Pancreas (tissue), 10 donors: Measurements from ENCODE around the gene RPTOR. TPM values are rescaled to one million over a fixed set of nuclear protein-coding genes. Genes with fewer than 3 reads are reported as not detected.

ENCODE experiments used
- ATAC-seq, 4 donors: fragments of 200-7000 bp; cut with Tn5 transposase; one replicate each; pipeline versions ENCODE4 v1.8.0 to v1.9.1; 2020; ENCODE audit warnings: mild to moderate bottlenecking in 4 of 4, moderate library complexity in 4 of 4
- DNase-seq, 6 donors: peaks; one replicate each; pipeline ENCODE4 v3.0.0-alpha.2; 2020
- FAIRE-seq: peaks from 2 replicates; lab custom pipeline; 2012; peaks lifted over from hg19 to GRCh38; lab: Jason Lieb, UNC
- H3K27ac ChIP-seq, 4 donors: fragments of 200-600 bp; sonication (generic); 1 replicate in 3 of 4; 2 replicates in 1 of 4; pipeline versions ENCODE4 v1.5.0 to v1.8.0; 2020
- H3K27me3 ChIP-seq, 4 donors: fragments of 200-600 bp; one replicate each; pipeline ENCODE4 v1.8.0; 2021
- H3K36me3 ChIP-seq, 3 donors: fragments of 200-600 bp; sonication (generic) in 1 of 3; one replicate each; pipeline versions ENCODE4 v1.5.0 to v1.8.0; 2020 to 2021
- H3K4me1 ChIP-seq, 3 donors: fragments of 200-600 bp; one replicate each; pipeline ENCODE4 v1.8.0; 2021
- H3K4me3 ChIP-seq, 4 donors: fragments of 200-600 bp; sonication (generic) in 2 of 4; one replicate each; pipeline versions ENCODE4 v1.5.0 to v1.8.0; 2020 to 2021
- H3K9me3 ChIP-seq, 4 donors: fragments of 200-600 bp; one replicate each; pipeline ENCODE4 v1.8.0; 2021
- CTCF ChIP-seq, 4 donors: fragments of 200-600 bp; sonication (generic) in 3 of 4; IDR thresholded peaks; one replicate each; pipeline versions ENCODE4 v1.5.0 to v1.8.0; 2021; ENCODE audit warnings: antibody characterized with exemption in 4 of 4
- WGBS, 2 donors: extraction: QIAGEN DNeasy Blood & Tissue Kit; methylation state at CpG; one replicate each; pipeline ENCODE4 v1.1.7; 2013; 5-methylcytosine and 5-hydroxymethylcytosine counted together
- intact Hi-C, 3 donors: fragments of 100-400 bp; cut with DNase I; formaldehyde crosslinking; loops; one replicate each; pipeline versions ENCODE4 v1.11.1 to v1.14.2; 2022
- polyA plus RNA-seq, 2 donors: library from polyadenylated mRNA; stranded (reverse); fragments of 200-250 nt; gene quantifications; one replicate each; pipeline ENCODE4 v1.2.3, GENCODE V29; 2013
- total RNA-seq, 6 donors: library from RNA; stranded (reverse); fragmentation: NEBNext Ultra II Directional in 4 of 6; extraction: Animal tissue kit (Norgen Biotek cat#: 25700) in 4 of 6; gene quantifications; one replicate each; pipeline versions ENCODE4 v1.2.1 to v1.2.4, GENCODE V29; 2021 to 2023
- donor health status: healthy with polysubstance abuse.
- donor health status: DM: no; HTN: no; CAD: no; lungs with moderate emphysema.
- donor health status: DM: no; HTN: no; CAD: no.
- donor health status: control.
- donor health status: control.
- donor health status: Bipolar disorder and iron deficiency.
- donor health status: DM: yes; HTN: yes; CAD: no.
- donor health status: DM: no; HTN: no; CAD: no.
- donor health status: DM: no; HTN: no; CAD: no.
- donor health status: DM: yes; HTN: yes; CAD: no.

Gene RPTOR
- total and polyA plus RNA-seq, 8 donors, result 5.0 to 18.9 (median 13.2) TPM

DNA sequence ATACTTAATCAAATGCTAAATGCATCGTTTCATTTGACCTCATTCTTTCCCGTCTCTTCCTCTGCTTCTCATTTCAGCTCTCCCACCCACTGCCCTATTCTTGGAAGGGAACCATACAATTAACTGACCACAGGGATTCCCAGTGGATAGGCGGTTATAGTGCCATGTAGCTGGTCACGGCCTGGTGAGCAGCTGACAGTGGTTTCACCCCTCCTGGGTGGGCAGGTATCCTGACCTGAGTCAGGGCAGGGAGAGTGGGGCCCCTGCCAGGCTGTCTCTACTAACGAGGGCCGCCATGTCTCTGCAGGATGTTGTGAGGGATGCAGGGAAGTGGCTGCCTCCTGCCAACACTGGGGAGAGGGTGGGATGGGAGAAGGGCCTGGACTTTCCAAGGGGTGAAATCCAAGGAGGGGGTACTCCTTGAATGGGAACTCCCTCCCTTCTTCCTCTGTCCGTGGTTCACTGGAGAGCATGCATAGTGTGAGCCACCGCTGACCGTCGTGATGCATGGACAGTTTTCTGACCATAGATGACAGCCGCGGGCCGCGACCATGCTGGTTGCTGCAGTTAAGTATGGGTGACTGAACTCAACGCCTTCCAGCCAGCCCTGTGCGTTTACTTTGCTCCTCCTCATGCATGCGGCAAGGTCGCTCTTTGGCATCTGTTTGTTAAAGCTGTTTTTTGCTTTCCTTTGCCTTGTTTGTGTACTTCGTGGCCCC lies 95.9 kb downstream of the RPTOR start:
- no peak for ATAC-seq

GRCh38 chr17:80643326-80644099 lies 98.9 kb downstream of the RPTOR start:
- WGBS, 2 donors, result 79 to 81% methylated on average over 19 of the region's 19 CpGs
- intact Hi-C loops, result no loop called here
- ATAC-seq (no peak), DNase-seq (no peak), FAIRE-seq (no peak)
- Histone ChIP-seq H3K9me3 (no peaks in the 10 kb centered on the region), H3K36me3 (no peaks in the 10 kb centered on the region), H3K4me3 (no peak overlapping the region), H3K27ac (no peak overlapping the region), H3K27me3 (no peaks in the 10 kb centered on the region), H3K4me1 (no peaks in the 10 kb centered on the region)
- no peak for TF ChIP-seq CTCF (IDR thresholded peaks at IDR 0.05)

More for the DNA sequence above, 95.9 kb downstream of the RPTOR start:
- Histone ChIP-seq H3K4me1 (no peaks in the 10 kb centered on the region), H3K36me3 (no peaks in the 10 kb centered on the region), H3K4me3 (no peak overlapping the region), H3K27me3 (no peaks in the 10 kb centered on the region), H3K27ac (no peak overlapping the region), H3K9me3 (no peaks in the 10 kb centered on the region)
- 91 to 93% methylated on average over 18 to 19 of the region's 19 CpGs for WGBS, 2 donors
- FAIRE-seq, result no peak
- no peak for DNase-seq
- no peak for TF ChIP-seq CTCF (IDR thresholded peaks at IDR 0.05)
- intact Hi-C loops, result no loop called here

- TF ChIP-seq CTCF (IDR thresholded peaks at IDR 0.05), result no peak
- intact Hi-C loops, result no loop called here
- FAIRE-seq (no peak), ATAC-seq (no peak), DNase-seq (no peak)
- Histone ChIP-seq H3K36me3 (no peaks in the 10 kb centered on the region), H3K4me1 (no peaks in the 10 kb centered on the region), H3K4me3 (no peak overlapping the region), H3K9me3 (no peaks in the 10 kb centered on the region), H3K27ac (no peak overlapping the region), H3K27me3 (no peaks in the 10 kb centered on the region)
- 98 to 99% methylated on average over 3 of the region's 3 CpGs for WGBS, 2 donors
These were observed 99.9 kb downstream of the RPTOR start for GRCh38 chr17:80644536-80644935.

DNA sequence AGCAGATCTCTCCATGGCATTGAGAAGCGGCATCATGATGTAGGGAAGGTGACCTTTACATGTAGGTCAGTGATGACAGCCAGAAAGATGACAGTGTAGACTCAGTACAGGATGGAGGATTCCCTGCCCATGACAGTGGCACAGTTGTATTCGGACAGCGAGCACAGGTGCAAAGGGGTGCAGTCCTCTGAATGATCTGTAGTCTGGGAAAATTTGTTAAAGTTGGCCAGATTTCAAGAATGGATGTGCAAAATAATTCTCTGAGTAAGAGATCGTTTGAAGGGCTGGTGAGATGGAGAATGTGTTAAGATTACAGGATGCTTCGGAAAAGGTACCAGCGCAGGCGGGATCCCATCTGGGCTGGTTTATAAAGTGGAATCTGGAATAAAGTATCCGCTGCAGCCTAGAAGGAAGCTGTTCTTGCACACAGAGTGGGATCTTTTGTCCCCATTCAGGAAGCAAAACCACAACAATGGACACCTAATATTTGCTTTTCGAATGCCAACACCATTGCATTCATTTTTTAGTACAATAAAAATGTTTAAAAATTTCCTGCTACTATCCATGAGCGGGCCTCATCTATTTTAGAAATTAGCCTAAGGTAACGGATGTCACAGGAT lies 101.2 kb downstream of the RPTOR start:
- H3K9me3 ChIP-seq, result no peaks in the 10 kb centered on the region
- no peak for ATAC-seq
- FAIRE-seq, result no peak
- no peak for DNase-seq
- no peak for TF ChIP-seq CTCF (IDR thresholded peaks at IDR 0.05)
- H3K27ac ChIP-seq, result no peak overlapping the region
- no peaks in the 10 kb centered on the region for H3K4me1 ChIP-seq
- H3K27me3 ChIP-seq, result no peaks in the 10 kb centered on the region
- WGBS, 2 donors, result 92 to 94% methylated on average over 11 of the region's 11 CpGs
- intact Hi-C loops, result no loop called here
- H3K36me3 ChIP-seq, result no peaks in the 10 kb centered on the region
- H3K4me3 ChIP-seq, result no peak overlapping the region
